Measurements from ENCODE around the gene CUL2.

CUL2 gene

DNA sequence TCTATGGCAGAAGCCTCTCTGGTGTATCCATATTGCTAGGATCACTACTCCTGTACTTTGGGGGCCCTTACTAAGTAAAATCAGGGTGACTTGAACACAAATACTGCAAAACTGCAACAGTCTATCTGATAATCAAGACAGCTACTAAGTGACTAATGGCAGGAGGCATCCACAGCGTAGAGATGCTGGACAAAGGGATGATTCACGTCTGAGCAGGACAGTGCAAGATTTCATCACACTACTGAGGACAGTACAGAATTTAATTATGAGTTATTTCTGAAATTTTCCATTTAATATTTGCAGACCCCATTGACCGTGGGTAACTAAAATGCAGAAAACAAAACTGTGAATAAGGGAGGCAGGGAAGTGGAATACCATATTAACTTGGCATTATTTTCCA is 10.4 kb downstream of the CUL2 start:
- H3K36me3 ChIP-seq (ENCODE audit: insufficient read depth, low read length), result peaks cover 6% of the 10 kb centered on the region; the same call in 1 of the 2 replicates
- no peak for TF ChIP-seq EZH2 (IDR thresholded peaks at IDR 0.05; ENCODE audit: borderline replicate concordance, low read depth, low read length, severe bottlenecking)
- TF ChIP-seq, protein P1, sequence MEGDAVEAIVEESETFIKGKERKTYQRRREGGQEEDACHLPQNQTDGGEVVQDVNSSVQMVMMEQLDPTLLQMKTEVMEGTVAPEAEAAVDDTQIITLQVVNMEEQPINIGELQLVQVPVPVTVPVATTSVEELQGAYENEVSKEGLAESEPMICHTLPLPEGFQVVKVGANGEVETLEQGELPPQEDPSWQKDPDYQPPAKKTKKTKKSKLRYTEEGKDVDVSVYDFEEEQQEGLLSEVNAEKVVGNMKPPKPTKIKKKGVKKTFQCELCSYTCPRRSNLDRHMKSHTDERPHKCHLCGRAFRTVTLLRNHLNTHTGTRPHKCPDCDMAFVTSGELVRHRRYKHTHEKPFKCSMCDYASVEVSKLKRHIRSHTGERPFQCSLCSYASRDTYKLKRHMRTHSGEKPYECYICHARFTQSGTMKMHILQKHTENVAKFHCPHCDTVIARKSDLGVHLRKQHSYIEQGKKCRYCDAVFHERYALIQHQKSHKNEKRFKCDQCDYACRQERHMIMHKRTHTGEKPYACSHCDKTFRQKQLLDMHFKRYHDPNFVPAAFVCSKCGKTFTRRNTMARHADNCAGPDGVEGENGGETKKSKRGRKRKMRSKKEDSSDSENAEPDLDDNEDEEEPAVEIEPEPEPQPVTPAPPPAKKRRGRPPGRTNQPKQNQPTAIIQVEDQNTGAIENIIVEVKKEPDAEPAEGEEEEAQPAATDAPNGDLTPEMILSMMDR (IDR thresholded peaks at IDR 0.05; ENCODE audit: borderline replicate concordance, extremely low read depth, low read length, poor library complexity, severe bottlenecking), result no peak
- H3K4me1 ChIP-seq (ENCODE audit: insufficient read depth, low read length), result no peaks in the 10 kb centered on the region
- H3K4me3 ChIP-seq (ENCODE audit: low read depth in 1 of 2, low read length in 2 of 2), result no peak overlapping the region
- H3K27ac ChIP-seq (ENCODE audit: low read length), result no peak overlapping the region
- H3K9ac ChIP-seq (ENCODE audit: low read depth, low read length), result no peak overlapping the region
- ATAC-seq (ENCODE audit: insufficient read depth, low read depth), result no peak
- no peaks in the 10 kb centered on the region for H3K9me3 ChIP-seq (ENCODE audit: insufficient read depth, low read length, severe bottlenecking)
- no peak overlapping the region for H2AFZ ChIP-seq (ENCODE audit: low read depth, low read length)
- peaks cover 92% of the 10 kb centered on the region for H3K79me2 ChIP-seq (ENCODE audit: insufficient read depth, low read length)
- DNase-seq, result no peak
- H4K20me1 ChIP-seq (ENCODE audit: insufficient read depth, low read length), result peaks cover 10% of the 10 kb centered on the region
- no peak overlapping the region for H3K4me2 ChIP-seq (ENCODE audit: insufficient read depth, low read length)
- H3K27me3 ChIP-seq (ENCODE audit: insufficient read depth, low read length, poor library complexity), result no peaks in the 10 kb centered on the region

DNA sequence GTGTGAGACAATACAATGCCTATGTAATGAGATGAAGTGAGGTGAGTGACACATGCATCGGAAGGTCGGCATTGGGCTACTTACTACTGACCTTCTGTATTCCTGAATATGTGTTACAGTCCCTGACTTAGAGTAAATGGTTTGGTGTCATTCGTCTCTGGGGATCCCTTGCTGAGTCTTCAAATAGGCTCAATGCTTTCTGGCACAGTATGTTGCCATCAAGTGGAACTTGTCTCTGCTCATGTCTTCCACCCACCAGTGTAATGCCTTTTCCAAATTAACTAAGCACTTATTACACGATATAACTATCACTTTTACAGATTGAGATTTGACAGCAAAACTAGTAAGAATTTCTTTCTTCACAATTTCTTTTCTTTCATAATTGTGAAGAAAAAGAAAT is 10.9 kb downstream of the CUL2 start:
- Histone ChIP-seq H3K27ac (ENCODE audit: low read length) (no peak overlapping the region), H3K27me3 (ENCODE audit: insufficient read depth, low read length, poor library complexity) (no peaks in the 10 kb centered on the region), H3K9me3 (ENCODE audit: insufficient read depth, low read length, severe bottlenecking) (no peaks in the 10 kb centered on the region), H3K36me3 (ENCODE audit: insufficient read depth, low read length) (peaks cover 6% of the 10 kb centered on the region; the same call in 1 of the 2 replicates), H3K79me2 (ENCODE audit: insufficient read depth, low read length) (peaks cover 92% of the 10 kb centered on the region), H3K4me3 (ENCODE audit: low read depth in 1 of 2, low read length in 2 of 2) (no peak overlapping the region), H3K4me1 (ENCODE audit: insufficient read depth, low read length) (no peaks in the 10 kb centered on the region), H3K4me2 (ENCODE audit: insufficient read depth, low read length) (no peak overlapping the region), H3K9ac (ENCODE audit: low read depth, low read length) (no peak overlapping the region), H4K20me1 (ENCODE audit: insufficient read depth, low read length) (peaks cover 11% of the 10 kb centered on the region), H2AFZ (ENCODE audit: low read depth, low read length) (no peak overlapping the region)
- ATAC-seq (ENCODE audit: insufficient read depth, low read depth) (no peak), DNase-seq (no peak)
- TF ChIP-seq, protein P1 (IDR thresholded peaks at IDR 0.05; ENCODE audit: borderline replicate concordance, extremely low read depth, low read length, poor library complexity, severe bottlenecking), result no peak
- TF ChIP-seq EZH2 (IDR thresholded peaks at IDR 0.05; ENCODE audit: borderline replicate concordance, low read depth, low read length, severe bottlenecking), result no peak

DNA sequence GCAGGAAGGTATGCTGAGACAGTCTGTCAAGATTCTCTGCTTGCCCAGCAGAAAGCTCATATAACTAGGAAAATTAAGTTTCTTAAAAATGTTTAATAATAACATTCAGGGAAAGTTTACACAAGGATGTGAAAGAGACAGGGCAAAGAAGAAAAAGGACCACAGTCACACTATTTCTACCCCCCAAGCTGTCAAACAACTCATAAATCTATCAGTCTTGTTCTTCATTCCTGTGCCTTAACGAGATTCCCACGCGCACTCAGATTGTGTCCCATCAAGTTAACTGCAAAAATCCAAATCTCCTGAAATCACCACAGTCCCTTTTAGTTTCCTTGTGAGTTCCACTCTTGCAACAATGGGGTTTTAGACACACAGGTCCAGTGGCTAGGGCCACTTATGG is 14.9 kb downstream of the CUL2 start:
- Histone ChIP-seq H3K27me3 (ENCODE audit: insufficient read depth, low read length, poor library complexity) (no peaks in the 10 kb centered on the region), H3K36me3 (ENCODE audit: insufficient read depth, low read length) (peaks cover 10% of the 10 kb centered on the region), H3K9me3 (ENCODE audit: insufficient read depth, low read length, severe bottlenecking) (no peaks in the 10 kb centered on the region), H3K27ac (ENCODE audit: low read length) (no peak overlapping the region), H3K4me3 (ENCODE audit: low read depth in 1 of 2, low read length in 2 of 2) (no peak overlapping the region), H3K9ac (ENCODE audit: low read depth, low read length) (no peak overlapping the region), H2AFZ (ENCODE audit: low read depth, low read length) (no peak overlapping the region), H4K20me1 (ENCODE audit: insufficient read depth, low read length) (peaks cover 22% of the 10 kb centered on the region), H3K79me2 (ENCODE audit: insufficient read depth, low read length) (peaks cover 73% of the 10 kb centered on the region), H3K4me2 (ENCODE audit: insufficient read depth, low read length) (no peak overlapping the region), H3K4me1 (ENCODE audit: insufficient read depth, low read length) (no peaks in the 10 kb centered on the region)
- DNase-seq, result no peak
- no peak for ATAC-seq (ENCODE audit: insufficient read depth, low read depth)
- TF ChIP-seq, protein P1 (IDR thresholded peaks at IDR 0.05; ENCODE audit: borderline replicate concordance, extremely low read depth, low read length, poor library complexity, severe bottlenecking), result no peak
- no peak for TF ChIP-seq EZH2 (IDR thresholded peaks at IDR 0.05; ENCODE audit: borderline replicate concordance, low read depth, low read length, severe bottlenecking)

DNA sequence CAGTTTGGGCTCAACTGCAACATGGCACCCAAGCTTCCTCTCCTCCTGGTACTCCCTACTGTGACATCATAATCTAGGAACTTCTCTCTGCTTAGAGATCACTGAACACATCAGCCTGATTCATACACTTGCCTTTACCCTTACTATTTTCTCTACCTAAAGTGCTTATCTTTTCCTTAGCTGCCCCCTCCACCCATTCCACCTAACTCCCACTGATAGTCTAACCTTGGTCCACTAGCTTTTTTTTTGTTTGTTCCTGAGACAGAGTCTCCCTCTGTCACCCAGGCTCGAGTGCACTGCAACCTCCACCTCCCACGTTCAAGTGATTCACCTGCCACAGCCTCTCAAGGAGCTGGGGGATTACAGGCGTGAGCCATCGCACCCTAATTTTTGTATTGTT is 15.9 kb downstream of the CUL2 start:
- no peak overlapping the region for H3K9ac ChIP-seq (ENCODE audit: low read depth, low read length)
- peaks cover 19% of the 10 kb centered on the region for H4K20me1 ChIP-seq (ENCODE audit: insufficient read depth, low read length)
- no peak overlapping the region for H2AFZ ChIP-seq (ENCODE audit: low read depth, low read length)
- TF ChIP-seq, protein P1 (IDR thresholded peaks at IDR 0.05; ENCODE audit: borderline replicate concordance, extremely low read depth, low read length, poor library complexity, severe bottlenecking), result no peak
- TF ChIP-seq EZH2 (IDR thresholded peaks at IDR 0.05; ENCODE audit: borderline replicate concordance, low read depth, low read length, severe bottlenecking), result no peak
- peaks cover 63% of the 10 kb centered on the region for H3K79me2 ChIP-seq (ENCODE audit: insufficient read depth, low read length)
- H3K36me3 ChIP-seq (ENCODE audit: insufficient read depth, low read length), result peaks cover 11% of the 10 kb centered on the region
- H3K4me1 ChIP-seq (ENCODE audit: insufficient read depth, low read length), result no peaks in the 10 kb centered on the region
- DNase-seq (no peak), ATAC-seq (ENCODE audit: insufficient read depth, low read depth) (no peak)
- H3K4me2 ChIP-seq (ENCODE audit: insufficient read depth, low read length), result no peak overlapping the region
- no peaks in the 10 kb centered on the region for H3K27me3 ChIP-seq (ENCODE audit: insufficient read depth, low read length, poor library complexity)
- H3K27ac ChIP-seq (ENCODE audit: low read length), result no peak overlapping the region
- H3K4me3 ChIP-seq (ENCODE audit: low read depth in 1 of 2, low read length in 2 of 2), result no peak overlapping the region
- H3K9me3 ChIP-seq (ENCODE audit: insufficient read depth, low read length, severe bottlenecking), result no peaks in the 10 kb centered on the region
